ENCODE data around the gene UCK1.
A peak's percentile ranks its signal among the peaks of the same experiment; 100 is the strongest.
"Not testable (repeated sequence)": the region's sequence is repeated elsewhere in the genome, so short reads cannot be mapped to it uniquely, and the experiment has no call there.

Gene UCK1

GRCh38 chr9:131523451-131524435 lies 7.3 kb downstream of the UCK1 start:
- DNase-seq (ENCODE audit: low read depth, low spot score) = no peak

GRCh38 chr9:131523086-131523388 lies 8.0 kb downstream of the UCK1 start:
- no peak for DNase-seq (ENCODE audit: low read depth, low spot score)

- no peak for DNase-seq (ENCODE audit: low read depth, low spot score)
These were observed 8.6 kb downstream of the UCK1 start for GRCh38 chr9:131522257-131523085.

GRCh38 chr9:131521822-131522221 lies 9.2 kb downstream of the UCK1 start:
- no peak for DNase-seq (ENCODE audit: low read depth, low spot score)

- DNase-seq (ENCODE audit: low read depth, low spot score) = no peak
These were observed 9.9 kb downstream of the UCK1 start for GRCh38 chr9:131521203-131521602.

GRCh38 chr9:131520503-131520902 lies 10.6 kb downstream of the UCK1 start:
- no peak for DNase-seq (ENCODE audit: low read depth, low spot score)

- DNase-seq (ENCODE audit: low read depth, low spot score) = no peak
These were observed 12.5 kb downstream of the UCK1 start for GRCh38 chr9:131518553-131518952.

- no peak for DNase-seq (ENCODE audit: low read depth, low spot score)
These were observed 13.3 kb downstream of the UCK1 start for GRCh38 chr9:131517761-131518190.

GRCh38 chr9:131516930-131517329 lies 14.1 kb downstream of the UCK1 start:
- no peak for DNase-seq (ENCODE audit: low read depth, low spot score)

GRCh38 chr9:131516100-131516499 lies 15.0 kb downstream of the UCK1 start:
- DNase-seq (ENCODE audit: low read depth, low spot score) = no peak

GRCh38 chr9:131515559-131516031 lies 15.5 kb downstream of the UCK1 start:
- DNase-seq (ENCODE audit: low read depth, low spot score) = not testable (repeated sequence)

- no peak for DNase-seq (ENCODE audit: low read depth, low spot score)
These were observed 17.9 kb downstream of the UCK1 start for GRCh38 chr9:131513177-131513576.

- DNase-seq (ENCODE audit: low read depth, low spot score) = no peak
These were observed 19.2 kb downstream of the UCK1 start for GRCh38 chr9:131511880-131512279.

GRCh38 chr9:131511416-131511815 lies 19.6 kb downstream of the UCK1 start:
- no peak for DNase-seq (ENCODE audit: low read depth, low spot score)

GRCh38 chr9:131505012-131505411 lies 26.1 kb downstream of the UCK1 start:
- DNase-seq (ENCODE audit: low read depth, low spot score) = no peak

- no peak for DNase-seq (ENCODE audit: low read depth, low spot score)
These were observed 27.2 kb downstream of the UCK1 start for GRCh38 chr9:131503626-131504465.

GRCh38 chr9:131502781-131503625 lies 28.1 kb downstream of the UCK1 start, which contains the start of gene POMT1:
Gene POMT1, plus strand, starts transcription at chr9:131502918. Its CDS starts 1,301 bp downstream, at chr9:131504219.
- DNase-seq (ENCODE audit: low read depth, low spot score) = peak; percentile 43

- no peak for DNase-seq (ENCODE audit: low read depth, low spot score)
These were observed 30.0 kb downstream of the UCK1 start for GRCh38 chr9:131500939-131501541.

GRCh38 chr9:131500377-131500776 lies 30.7 kb downstream of the UCK1 start:
- no peak for DNase-seq (ENCODE audit: low read depth, low spot score)

- DNase-seq (ENCODE audit: low read depth, low spot score) = no peak
These were observed 31.8 kb downstream of the UCK1 start for GRCh38 chr9:131499254-131499767.
